Stimulated activated CD4-positive, alpha-beta T cell treated with anti-CD3 and anti-CD28 coated beads, Interleukin-1b, Interleukin-23, amount 100 ng/mL, for 24 hours (primary cell): Measurements from ENCODE around the gene ZYX.
A peak's percentile ranks its signal among the peaks of the same experiment; 100 is the strongest.

Source experiments
- DNase-seq, 4 experiments: peaks; one replicate each; pipeline ENCODE4 v3.0.0-alpha.2; 2020; ENCODE audit warnings: low read depth in 4 of 4, low spot score in 1 of 4

The ZYX gene

DNA sequence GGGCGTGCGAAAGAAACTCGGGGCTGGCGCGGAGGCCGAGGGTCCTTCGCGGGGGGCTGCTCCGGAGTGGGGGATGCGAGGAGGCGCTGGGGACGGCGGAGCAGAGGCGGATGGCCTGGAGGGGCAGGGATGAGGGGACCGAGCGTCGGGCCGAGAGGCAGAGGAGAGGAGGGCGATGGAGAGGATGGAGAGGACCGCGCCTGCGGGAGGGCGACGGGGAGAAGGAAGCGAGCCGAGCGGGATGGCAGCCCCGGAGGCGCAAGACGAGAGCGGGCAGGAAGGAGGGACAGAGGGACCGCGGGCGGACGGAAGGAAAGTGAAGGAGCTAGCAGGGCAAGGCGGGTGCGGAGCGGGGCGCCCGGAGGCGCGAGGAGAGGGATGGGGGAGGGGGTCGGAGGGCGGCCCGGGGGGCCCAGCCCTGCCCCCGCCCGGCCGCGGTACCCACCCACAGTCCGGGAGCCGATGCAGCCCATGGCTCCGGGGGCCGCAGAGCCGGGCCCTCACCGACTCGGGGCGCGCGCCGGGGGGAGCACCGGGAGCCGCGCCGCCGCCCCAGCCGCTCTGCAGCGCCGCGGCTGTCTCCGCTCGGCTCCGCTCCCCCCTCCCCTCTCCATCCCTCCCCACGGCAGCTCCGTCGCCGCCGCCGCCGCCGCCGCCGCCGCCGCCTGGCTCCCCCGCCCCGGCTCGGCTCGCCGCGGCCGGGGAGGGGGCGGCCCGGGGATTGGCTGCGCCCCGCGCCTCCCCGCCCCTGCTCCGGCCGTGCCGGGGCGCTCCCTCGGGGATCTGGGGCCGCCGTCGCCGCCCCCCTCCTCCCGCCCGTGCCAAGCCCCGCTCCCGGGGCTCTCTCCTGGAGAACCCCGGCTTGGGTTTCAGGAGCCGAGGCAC lies 18.8 kb upstream of the ZYX start, which contains the start of gene FAM131B:
Gene FAM131B (minus strand): TSS at position 583 of the 885 bp plus-strand sequence. CDS start 110 bp downstream, at position 473.
- DNase-seq, result no peak

DNA sequence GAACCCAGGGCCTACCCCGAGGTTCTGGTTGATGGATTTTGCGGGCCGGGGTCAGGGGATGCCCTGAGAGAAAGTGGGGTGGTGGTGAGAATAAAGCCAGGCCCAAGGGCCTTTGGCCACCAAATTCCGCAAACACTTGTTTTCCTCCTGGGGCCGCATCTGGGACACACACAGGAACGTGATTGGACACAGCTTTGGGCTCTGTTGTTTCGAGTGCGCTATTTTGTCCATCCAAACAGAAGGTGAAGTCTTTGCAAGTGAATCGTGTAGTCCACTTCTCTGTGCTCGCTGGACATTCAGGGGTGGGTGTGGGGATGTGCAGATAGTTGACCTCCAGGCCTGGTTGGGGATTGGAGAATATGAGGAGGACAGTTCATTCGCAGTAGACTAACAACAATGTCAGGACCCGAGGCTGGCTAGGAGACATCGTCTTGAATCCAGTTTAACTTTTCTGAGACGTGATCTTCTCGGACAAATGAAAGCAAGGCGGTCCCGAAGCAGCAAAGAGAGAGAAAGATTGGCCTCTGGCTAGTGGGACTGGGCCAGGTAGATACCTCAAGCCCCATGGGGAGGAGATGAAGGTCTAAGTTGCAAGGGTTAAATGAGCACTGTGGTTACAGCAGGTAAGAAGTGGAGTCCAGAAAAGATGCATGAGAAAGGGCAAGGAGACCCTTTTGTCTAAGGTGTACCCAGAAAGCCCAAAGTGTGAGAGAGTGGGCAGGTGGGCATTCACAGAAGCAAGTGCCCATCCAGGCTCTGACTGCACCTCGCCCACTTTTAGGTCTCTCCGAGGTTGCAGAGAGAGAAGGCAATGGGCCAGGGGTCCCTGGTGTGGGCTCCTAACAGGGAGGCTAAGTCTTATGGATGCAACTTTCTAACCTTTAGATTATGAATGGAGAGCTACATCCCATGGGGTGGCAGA lies 17.9 kb upstream of the ZYX start:
- no peak for DNase-seq

DNA sequence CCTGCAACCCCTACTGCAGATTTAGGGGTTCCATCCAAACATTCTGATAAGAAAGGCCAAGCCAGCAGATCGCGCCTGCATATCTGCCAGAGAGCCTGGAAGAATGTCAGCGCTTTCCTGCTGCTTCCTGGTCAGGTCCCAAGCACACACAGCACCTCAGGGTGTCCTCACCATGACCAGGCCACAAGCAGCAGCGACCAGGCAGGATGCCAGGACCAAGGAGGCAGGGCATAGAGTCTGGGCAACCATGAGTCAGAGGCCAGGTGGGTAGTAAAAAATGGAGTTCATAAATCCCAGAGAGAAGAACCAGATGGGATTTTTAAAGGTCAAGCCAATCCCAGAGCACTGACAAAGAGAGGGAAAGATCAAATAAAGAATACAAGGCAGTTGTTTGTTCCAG lies 13.2 kb upstream of the ZYX start:
- DNase-seq, result no peak

DNA sequence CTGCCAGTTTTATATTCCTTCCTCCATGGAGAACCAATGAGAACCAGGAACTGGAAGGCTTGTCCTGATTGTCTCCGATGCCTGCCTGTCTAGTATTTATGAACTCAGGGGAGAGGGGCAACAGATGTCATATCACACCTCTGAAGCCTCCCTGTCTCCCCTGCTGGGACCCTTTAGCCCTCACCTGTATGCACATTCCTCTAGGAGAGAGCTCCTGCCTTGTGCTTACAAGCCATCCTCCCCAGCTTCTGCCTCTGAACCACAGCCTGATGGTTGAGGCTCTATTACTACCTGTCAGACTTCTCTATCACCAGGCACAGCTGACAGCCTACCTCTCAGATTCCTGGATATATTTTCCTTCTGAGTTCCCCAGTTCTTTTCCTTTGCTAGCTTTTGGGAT lies 12.8 kb upstream of the ZYX start:
- DNase-seq, result no peak

DNA sequence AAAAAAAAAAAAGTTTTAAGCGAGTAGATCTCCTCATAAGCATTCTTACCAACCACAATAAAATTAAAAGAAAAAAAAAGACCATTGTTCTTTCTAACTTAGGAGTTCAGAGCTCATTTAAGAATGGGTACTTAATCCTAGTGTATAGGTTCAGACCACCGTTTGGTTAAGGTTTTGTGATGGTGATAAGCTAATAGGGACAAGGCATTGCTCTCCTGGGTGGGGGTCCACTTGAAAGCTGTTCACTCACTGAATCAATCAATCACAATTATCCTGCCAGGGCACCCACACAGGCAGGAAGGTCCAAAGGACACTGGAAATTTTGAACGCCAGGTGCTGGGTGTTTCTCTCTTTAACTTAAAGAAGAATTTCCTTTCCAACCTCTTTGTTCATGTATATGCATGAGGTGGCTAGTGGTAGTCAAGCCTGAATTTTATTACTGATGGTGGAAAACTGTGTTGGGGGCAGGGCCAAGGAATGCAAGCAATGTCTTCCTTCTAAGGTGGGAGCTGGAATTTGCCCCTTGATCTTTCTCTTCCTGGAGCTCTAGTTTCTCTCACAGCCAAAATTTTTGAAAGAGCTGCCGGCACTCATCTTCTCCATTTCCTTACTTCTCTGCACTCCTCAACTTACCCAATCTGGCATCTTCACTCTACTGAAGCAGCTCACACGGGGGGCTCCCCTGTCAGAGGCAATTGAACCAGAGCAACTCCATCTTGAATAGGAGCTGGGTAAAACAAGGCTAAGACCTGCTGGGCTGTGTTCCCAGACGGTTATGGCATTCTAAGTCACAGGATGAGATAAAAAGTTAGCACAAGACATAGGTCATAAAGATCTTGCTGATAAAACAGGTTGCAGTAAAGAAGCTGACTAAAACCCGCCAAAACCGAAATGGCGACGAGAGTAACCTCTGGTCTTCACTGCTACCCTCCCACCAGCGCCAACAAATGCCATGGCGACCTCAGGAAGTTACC lies 11.2 kb upstream of the ZYX start:
- DNase-seq, result no peak

DNA sequence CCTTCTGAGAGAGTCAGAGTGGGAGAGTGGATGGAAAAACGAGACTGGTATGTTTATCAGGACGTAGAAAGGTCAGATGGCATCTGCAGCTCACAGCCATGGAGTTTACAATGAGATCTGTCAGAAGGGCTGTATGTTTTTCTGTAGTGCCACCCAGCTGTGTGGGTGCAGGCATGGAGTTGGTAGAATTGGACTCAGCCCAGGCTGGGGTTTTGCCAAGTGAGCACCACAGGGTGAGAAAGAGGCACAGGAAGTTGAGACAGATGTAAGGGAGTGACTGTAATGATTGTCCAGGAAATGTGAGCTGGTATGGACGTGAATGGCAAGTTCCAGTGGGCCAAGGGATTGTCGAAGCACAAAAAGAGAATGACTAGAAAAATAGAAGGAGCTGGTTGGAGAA lies 9.1 kb upstream of the ZYX start:
- DNase-seq, result peak in 1 of 4 experiments; percentile 29

DNA sequence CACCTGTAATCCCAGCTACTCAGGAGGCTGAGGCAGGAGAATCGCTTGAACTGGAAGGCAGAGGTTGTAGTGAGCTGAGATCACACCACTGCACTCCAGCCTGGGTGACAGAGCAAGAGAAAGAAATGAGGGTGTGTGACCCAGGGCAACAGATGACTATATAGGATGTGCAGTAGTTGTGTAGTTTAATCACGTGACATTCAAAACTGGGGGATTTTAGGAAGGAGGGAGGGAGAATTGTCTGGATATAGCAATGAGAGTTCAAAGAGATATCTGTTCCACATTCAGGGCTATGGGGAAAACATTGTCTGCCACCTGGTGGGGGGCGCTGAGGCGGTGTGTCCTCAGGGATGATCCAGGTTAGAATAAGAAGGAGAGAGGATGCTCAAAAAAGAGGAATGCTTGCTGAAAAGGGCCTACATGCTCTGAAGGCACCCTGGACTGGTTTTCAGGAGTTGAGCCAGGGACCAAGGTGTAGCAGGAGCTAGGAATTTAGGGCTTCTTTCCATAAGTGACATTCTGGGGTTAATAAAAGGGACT lies 7.8 kb upstream of the ZYX start:
- DNase-seq, result no peak

DNA sequence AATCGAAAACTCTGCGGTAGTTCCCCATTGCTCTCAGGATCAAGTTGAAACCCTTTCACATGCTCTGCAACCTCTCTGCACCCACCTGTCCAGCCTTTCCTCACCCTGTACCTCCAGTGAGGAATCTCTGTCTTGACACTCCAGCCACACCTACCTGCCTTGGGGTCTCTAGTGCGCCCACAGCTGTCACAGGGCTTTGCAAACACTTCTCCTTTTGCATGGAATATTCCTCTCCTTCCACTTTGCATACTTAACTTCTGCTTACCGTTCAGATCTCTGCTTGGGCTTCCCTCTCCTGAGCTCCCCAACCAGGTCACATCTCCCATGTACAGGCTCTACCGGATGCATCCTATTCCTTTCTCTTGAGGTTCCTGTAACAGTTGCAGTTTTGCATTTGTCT lies 6.6 kb upstream of the ZYX start:
- DNase-seq, result no peak

DNA sequence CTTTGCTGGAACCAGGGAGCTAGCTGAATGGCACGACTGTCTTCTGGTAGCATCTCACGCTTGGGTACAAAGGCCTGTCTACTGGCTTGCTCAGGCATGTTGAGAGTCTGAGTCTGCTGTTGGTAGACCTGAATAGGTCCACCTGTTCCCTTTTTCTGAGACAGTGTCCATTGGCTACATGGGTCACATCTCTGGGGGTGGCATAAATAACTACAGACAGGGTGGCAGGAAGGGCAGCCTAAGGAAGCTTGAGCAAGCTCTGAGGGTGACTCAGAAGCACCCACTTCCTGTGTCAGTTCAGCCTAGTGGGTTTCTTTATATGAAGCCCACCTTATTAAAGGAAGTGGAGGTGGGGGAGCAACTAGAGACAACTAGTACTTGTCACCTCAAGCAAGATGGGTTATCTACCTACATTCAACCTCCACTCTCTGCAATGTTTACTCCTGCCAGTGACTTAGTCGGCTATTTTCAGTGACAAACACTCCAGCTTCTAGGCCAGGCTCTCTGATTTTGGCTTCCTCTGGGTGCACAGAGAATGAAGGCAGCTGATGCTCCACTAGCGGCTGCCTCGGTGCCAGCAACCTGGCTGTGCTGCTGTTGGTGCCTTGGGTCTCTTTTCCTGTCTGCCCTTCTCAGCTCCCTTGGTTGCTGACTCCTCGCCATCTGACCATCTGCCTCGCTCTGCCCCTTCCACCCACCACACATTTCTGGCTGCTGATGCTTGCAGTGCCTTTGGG lies 5.7 kb upstream of the ZYX start:
- no peak for DNase-seq

DNA sequence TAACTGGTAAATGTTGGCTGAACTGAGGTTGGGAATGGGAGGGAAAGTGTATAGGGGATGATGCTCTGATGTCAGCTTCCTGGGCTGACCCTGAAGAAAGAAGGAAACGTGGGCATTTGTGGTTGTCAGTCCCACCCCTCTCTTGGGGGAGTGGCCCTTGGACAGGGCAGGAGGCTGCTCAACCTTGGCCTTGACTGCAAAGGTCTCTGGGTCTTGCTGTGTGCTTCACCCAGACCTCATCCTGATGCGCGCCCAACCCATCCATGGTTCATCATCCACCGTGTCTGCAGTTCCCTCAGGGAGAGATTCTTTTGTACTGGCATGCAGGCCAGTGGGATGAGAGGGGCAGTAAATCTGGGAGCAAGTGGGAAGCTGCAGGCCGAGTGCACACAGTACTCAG lies 4.7 kb upstream of the ZYX start:
- no peak for DNase-seq

DNA sequence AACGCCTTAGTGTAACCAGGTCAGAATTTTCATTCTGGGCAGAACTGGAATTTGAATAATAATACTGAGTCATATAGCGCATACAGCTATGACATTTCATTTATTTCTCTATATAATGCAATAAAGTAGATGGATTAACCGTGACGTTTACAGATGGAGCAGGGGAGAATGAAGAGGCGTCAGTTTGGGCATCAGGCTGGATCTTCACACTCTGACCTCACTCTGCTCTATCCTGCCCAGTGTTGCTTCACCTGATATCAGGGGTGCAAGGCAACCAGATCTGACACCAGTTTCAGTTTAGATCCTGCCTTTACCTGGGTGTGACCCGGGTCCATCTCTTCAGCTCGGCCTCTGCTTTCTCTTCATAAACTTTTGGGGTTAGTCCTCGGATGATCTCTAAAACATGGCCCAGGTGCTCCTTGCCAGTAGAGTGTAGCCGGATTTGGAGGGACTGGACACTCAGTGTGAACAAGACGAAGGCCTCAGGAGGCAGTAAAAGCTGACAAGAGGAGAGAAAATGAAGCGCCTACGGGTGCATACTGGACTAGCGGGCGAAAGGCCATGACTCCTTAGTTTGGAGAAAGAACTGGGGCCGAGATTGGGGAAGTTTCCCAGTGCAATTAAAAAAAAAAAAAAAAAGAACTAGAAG lies 1.4 kb upstream of the ZYX start:
- no peak for DNase-seq

DNA sequence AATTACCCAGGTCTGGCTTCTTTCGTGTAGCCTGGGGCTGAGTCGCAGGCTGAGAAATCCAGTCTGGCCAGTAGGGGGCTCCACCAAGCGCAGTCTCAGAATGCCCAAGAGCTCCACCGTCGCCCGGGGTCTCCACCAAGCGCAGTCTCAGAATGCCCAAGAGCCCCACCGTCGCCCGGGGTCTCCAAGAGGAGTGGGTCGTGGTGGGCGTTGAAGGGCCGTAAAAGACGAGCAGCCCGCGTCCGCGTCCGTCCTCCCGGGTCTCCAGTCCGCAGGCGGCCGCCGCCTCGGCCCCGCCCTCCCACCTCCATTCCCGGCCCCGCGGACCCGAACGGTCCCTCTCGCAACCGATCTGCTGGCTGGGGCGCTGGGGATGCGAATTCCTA lies 892 bp upstream of the ZYX start:
- DNase-seq, result peak; percentile 77 to 82 (median 79)

DNA sequence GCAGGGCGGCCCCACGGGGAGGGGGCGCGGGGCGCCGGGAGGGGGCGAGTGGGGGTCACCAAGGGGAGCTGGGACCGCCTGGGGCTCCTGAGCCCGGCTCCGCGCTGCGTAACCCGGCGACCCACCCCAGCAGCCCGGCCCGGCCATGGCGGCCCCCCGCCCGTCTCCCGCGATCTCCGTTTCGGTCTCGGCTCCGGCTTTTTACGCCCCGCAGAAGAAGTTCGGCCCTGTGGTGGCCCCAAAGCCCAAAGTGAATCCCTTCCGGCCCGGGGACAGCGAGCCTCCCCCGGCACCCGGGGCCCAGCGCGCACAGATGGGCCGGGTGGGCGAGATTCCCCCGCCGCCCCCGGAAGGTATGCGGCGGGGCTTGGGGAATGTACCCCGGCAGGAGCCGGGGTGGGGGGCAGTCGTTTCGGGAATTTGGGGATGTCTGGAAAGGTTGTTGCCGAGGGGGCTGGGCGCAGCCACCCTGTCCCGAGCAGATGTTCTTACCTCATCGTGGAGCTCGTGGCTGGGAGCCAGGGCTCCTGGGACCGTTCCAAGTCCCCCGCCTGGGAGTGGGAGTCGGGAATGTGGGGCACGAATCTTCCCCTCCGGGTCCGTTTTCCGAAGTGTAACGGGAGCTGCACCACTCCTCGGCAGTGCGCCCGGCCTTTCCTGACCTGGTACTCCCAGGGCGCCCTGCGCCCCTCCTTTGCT lies 431 bp downstream of the ZYX start:
- peak in 1 of 4 experiments; percentile 13 for DNase-seq

DNA sequence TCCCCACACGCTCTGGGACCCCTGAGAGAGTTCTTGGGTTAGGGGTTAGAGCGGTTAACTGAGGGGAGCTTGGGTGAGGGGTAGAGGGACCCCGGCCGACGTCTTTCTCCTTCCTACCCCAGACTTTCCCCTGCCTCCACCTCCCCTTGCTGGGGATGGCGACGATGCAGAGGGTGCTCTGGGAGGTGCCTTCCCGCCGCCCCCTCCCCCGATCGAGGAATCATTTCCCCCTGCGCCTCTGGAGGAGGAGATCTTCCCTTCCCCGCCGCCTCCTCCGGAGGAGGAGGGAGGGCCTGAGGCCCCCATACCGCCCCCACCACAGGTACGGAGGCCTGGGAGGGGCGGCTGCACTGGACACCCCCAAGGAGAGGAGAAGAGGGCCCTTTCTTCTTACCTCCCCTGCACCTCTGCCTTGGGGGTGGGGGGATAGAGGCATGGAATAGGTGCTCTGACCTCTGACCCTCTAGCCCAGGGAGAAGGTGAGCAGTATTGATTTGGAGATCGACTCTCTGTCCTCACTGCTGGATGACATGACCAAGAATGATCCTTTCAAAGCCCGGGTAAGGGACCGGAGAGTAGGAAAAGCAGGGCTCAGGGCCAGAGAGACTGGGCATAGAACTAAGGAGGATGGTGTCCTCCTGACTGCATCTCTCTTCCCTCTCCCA lies 1.1 kb downstream of the ZYX start:
- DNase-seq, result no peak

DNA sequence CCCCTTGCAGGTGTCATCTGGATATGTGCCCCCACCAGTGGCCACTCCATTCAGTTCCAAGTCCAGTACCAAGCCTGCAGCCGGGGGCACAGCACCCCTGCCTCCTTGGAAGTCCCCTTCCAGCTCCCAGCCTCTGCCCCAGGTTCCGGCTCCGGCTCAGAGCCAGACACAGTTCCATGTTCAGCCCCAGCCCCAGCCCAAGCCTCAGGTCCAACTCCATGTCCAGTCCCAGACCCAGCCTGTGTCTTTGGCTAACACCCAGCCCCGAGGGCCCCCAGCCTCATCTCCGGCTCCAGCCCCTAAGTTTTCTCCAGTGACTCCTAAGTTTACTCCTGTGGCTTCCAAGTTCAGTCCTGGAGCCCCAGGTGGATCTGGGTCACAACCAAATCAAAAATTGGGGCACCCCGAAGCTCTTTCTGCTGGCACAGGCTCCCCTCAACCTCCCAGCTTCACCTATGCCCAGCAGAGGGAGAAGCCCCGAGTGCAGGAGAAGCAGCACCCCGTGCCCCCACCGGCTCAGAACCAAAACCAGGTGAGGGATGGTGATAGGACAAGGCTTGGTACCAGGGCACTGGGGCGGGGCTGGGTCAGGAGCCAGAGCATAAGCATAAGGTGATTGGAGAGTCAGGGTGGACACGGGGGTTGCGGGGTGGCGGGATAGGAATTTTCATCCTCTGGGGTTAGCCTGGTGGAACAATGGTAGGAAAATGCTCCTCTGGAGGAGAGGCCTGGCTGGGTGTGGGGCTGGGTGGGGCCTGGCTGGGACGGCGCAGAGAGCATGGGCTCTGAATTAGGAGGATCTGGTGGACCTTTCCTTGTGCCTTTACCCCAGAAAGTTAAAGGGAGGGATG lies 1.9 kb downstream of the ZYX start:
- no peak for DNase-seq

DNA sequence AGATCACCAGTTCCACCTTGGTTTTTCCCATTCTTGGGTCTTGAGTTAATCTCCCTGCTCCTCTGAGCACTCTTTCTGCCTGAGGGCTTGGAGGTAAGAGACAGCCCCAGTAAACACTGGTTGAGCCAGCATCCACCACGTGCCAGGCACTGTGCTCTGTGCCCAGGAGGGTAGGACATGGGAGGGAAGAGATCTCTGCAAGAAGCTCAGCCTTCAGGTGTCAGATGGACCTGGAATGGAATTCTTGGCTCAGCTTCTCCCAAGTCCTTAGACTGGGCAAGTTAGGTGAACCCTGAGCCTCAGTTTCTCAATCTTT lies 2.5 kb downstream of the ZYX start:
- DNase-seq, result no peak

DNA sequence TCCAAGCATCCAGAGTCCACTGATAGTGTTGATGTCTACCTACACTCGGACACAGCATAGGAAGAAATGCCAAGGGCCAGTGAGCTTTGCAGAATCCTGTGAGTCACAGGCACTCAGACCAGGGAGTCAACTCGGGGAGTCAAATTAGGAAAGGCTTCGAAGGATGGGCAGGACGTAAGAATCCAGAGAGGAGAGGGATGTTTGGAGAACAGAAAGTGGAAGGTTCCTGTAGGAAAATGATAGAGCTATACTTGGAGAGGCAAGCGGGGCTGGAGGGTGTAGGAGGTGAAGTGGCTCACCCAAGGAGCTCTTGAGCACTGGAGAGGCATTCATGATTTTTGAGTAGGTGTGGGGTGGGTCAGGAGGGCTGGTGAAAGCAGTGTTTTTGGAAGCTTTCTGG lies 3.0 kb downstream of the ZYX start:
- no peak for DNase-seq
